ENCODE data around the gene SIX6. TPM values are rescaled to one million over a fixed set of nuclear protein-coding genes. Genes with fewer than 3 reads are reported as not detected.

SIX6 gene
- total RNA-seq, 1 donor from 2014 or later, result not detected

- DNase-seq (ENCODE audit: extremely low spot score, unreplicated experiment), result no peak
- H3K9me3 Mint-ChIP-seq (ENCODE audit: unreplicated experiment), result no peaks in the 10 kb centered on the region
- TF ChIP-seq, protein P1, sequence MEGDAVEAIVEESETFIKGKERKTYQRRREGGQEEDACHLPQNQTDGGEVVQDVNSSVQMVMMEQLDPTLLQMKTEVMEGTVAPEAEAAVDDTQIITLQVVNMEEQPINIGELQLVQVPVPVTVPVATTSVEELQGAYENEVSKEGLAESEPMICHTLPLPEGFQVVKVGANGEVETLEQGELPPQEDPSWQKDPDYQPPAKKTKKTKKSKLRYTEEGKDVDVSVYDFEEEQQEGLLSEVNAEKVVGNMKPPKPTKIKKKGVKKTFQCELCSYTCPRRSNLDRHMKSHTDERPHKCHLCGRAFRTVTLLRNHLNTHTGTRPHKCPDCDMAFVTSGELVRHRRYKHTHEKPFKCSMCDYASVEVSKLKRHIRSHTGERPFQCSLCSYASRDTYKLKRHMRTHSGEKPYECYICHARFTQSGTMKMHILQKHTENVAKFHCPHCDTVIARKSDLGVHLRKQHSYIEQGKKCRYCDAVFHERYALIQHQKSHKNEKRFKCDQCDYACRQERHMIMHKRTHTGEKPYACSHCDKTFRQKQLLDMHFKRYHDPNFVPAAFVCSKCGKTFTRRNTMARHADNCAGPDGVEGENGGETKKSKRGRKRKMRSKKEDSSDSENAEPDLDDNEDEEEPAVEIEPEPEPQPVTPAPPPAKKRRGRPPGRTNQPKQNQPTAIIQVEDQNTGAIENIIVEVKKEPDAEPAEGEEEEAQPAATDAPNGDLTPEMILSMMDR (IDR thresholded peaks at IDR 0.05), result no peak
- peaks cover 34% of the 10 kb centered on the region for H3K27me3 Mint-ChIP-seq (ENCODE audit: unreplicated experiment)
- H3K27ac Mint-ChIP-seq (ENCODE audit: unreplicated experiment), result no peak overlapping the region
- H3K4me3 Mint-ChIP-seq (ENCODE audit: unreplicated experiment), result no peak overlapping the region
- peaks cover 3% of the 10 kb centered on the region for H3K36me3 Mint-ChIP-seq (ENCODE audit: unreplicated experiment)
- peaks cover 8% of the 10 kb centered on the region for H3K4me1 Mint-ChIP-seq (ENCODE audit: unreplicated experiment)
These were observed 21.7 kb upstream of the SIX6 start for GRCh38 chr14:60487211-60487610.

- H3K9me3 Mint-ChIP-seq (ENCODE audit: unreplicated experiment), result no peaks in the 10 kb centered on the region
- H3K27me3 Mint-ChIP-seq (ENCODE audit: unreplicated experiment), result peaks cover 34% of the 10 kb centered on the region
- H3K4me3 Mint-ChIP-seq (ENCODE audit: unreplicated experiment), result no peak overlapping the region
- peaks cover 3% of the 10 kb centered on the region for H3K36me3 Mint-ChIP-seq (ENCODE audit: unreplicated experiment)
- peaks cover 8% of the 10 kb centered on the region for H3K4me1 Mint-ChIP-seq (ENCODE audit: unreplicated experiment)
- TF ChIP-seq, protein P1 (IDR thresholded peaks at IDR 0.05), result peak; percentile 54
- no peak for DNase-seq (ENCODE audit: extremely low spot score, unreplicated experiment)
- no peak overlapping the region for H3K27ac Mint-ChIP-seq (ENCODE audit: unreplicated experiment)
These were observed 20.8 kb upstream of the SIX6 start for GRCh38 chr14:60488175-60488574.

- H3K27ac Mint-ChIP-seq (ENCODE audit: unreplicated experiment), result no peak overlapping the region
- peaks cover 6% of the 10 kb centered on the region for H3K4me1 Mint-ChIP-seq (ENCODE audit: unreplicated experiment)
- no peak overlapping the region for H3K4me3 Mint-ChIP-seq (ENCODE audit: unreplicated experiment)
- no peaks in the 10 kb centered on the region for H3K36me3 Mint-ChIP-seq (ENCODE audit: unreplicated experiment)
- TF ChIP-seq, protein P1 (IDR thresholded peaks at IDR 0.05), result no peak
- peaks cover 35% of the 10 kb centered on the region for H3K27me3 Mint-ChIP-seq (ENCODE audit: unreplicated experiment)
- H3K9me3 Mint-ChIP-seq (ENCODE audit: unreplicated experiment), result peaks cover 4% of the 10 kb centered on the region
- DNase-seq (ENCODE audit: extremely low spot score, unreplicated experiment), result no peak
These were observed 18.7 kb upstream of the SIX6 start for GRCh38 chr14:60490270-60490669.

DNA sequence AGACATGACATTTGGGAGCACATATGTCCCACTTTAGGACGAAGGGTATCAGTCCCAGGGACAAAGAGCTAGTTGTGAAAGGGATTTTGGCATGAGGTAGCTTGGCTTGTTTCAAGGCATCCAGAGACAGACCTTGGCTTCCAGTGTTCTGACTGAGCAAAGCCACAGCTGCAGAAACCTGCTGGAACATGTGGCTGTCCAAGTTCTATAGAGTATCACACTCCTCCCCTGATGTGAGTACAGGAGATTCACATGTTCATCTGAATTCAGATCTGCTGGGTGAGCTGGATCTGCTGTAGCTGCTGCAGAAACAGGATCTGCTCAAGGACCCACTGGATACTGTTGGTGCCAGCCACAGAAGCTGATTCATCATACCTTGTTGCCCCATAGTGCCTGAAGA lies 13.0 kb upstream of the SIX6 start:
- TF ChIP-seq, protein P1 (IDR thresholded peaks at IDR 0.05), result no peak
- H3K27me3 Mint-ChIP-seq (ENCODE audit: unreplicated experiment), result peaks cover 65% of the 10 kb centered on the region

GRCh38 chr14:60502541-60502940 lies 6.4 kb upstream of the SIX6 start:
- H3K4me1 Mint-ChIP-seq (ENCODE audit: unreplicated experiment), result peaks cover 7% of the 10 kb centered on the region
- no peak for DNase-seq (ENCODE audit: extremely low spot score, unreplicated experiment)
- H3K36me3 Mint-ChIP-seq (ENCODE audit: unreplicated experiment), result no peaks in the 10 kb centered on the region
- no peak overlapping the region for H3K4me3 Mint-ChIP-seq (ENCODE audit: unreplicated experiment)
- TF ChIP-seq, protein P1 (IDR thresholded peaks at IDR 0.05), result no peak
- H3K27ac Mint-ChIP-seq (ENCODE audit: unreplicated experiment), result no peak overlapping the region
- peaks cover 87% of the 10 kb centered on the region for H3K27me3 Mint-ChIP-seq (ENCODE audit: unreplicated experiment)
- no peaks in the 10 kb centered on the region for H3K9me3 Mint-ChIP-seq (ENCODE audit: unreplicated experiment)

More for the DNA sequence above, 13.0 kb upstream of the SIX6 start:
- Mint-ChIP-seq H3K36me3 (ENCODE audit: unreplicated experiment) (no peaks in the 10 kb centered on the region), H3K27ac (ENCODE audit: unreplicated experiment) (no peak overlapping the region), H3K4me3 (ENCODE audit: unreplicated experiment) (no peak overlapping the region), H3K4me1 (ENCODE audit: unreplicated experiment) (no peaks in the 10 kb centered on the region), H3K9me3 (ENCODE audit: unreplicated experiment) (peaks cover 4% of the 10 kb centered on the region)
- DNase-seq (ENCODE audit: extremely low spot score, unreplicated experiment), result no peak
